Fibroblast of lung (primary cell): ENCODE data around the gene FAM13A. TPM values are rescaled to one million over a fixed set of nuclear protein-coding genes. Genes with fewer than 3 reads are reported as not detected.

Experiments
- DNase-seq, 2 donors: peaks; one replicate each; pipeline versions ENCODE4 v3.0.0 to v3.0.0-alpha.2; 2010; ENCODE audit warnings: low read depth in 2 of 2
- H2AFZ ChIP-seq: 2 replicates; pipeline ENCODE4 v1.5.1; 2012; ENCODE audit warnings: low read length, control low read depth, inconsistent platforms
- H3K27ac ChIP-seq: 2 replicates; pipeline ENCODE4 v1.5.1; 2011; ENCODE audit warnings: low read length, control low read depth; ENCODE audit not compliant: insufficient read depth
- H3K27me3 ChIP-seq: 2 replicates; pipeline ENCODE4 v1.5.1; 2011; ENCODE audit warnings: mild to moderate bottlenecking, low read length; ENCODE audit not compliant: control insufficient read depth, insufficient read depth
- H3K36me3 ChIP-seq: 2 replicates; pipeline ENCODE4 v1.5.1; 2011; ENCODE audit warnings: low read length; ENCODE audit not compliant: control insufficient read depth, insufficient read depth
- H3K4me1 ChIP-seq: 2 replicates; pipeline ENCODE4 v1.5.1; 2011; ENCODE audit warnings: low read length; ENCODE audit not compliant: control insufficient read depth, insufficient read depth; ENCODE audit errors: extremely low read depth
- H3K4me2 ChIP-seq: 2 replicates; pipeline ENCODE4 v1.5.1; 2011; ENCODE audit warnings: low read length, control low read depth; ENCODE audit not compliant: insufficient read depth; ENCODE audit errors: extremely low read depth
- H3K4me3 ChIP-seq, 4 experiments: fragments of 200-600 bp in 1 of 4; sonication (generic) in 1 of 4; replicated peaks in 1 of 4; 2 replicates each; pipeline ENCODE4 v1.5.1; 2011 to 2016; ENCODE audit warnings: low read length in 4 of 4, low read depth in 3 of 4, mild to moderate bottlenecking in 3 of 4, control low read depth in 2 of 4, inconsistent platforms in 1 of 4, mixed read lengths in 1 of 4; ENCODE audit not compliant: insufficient read depth in 1 of 4; ENCODE audit errors: control extremely low read depth in 1 of 4
- H3K79me2 ChIP-seq: 2 replicates; pipeline ENCODE4 v1.5.1; 2012; ENCODE audit warnings: mild to moderate bottlenecking, low read length, inconsistent platforms; ENCODE audit not compliant: control insufficient read depth, insufficient read depth
- H3K9ac ChIP-seq: 2 replicates; pipeline ENCODE4 v1.5.1; 2011; ENCODE audit warnings: mild to moderate bottlenecking, low read length, control low read depth; ENCODE audit not compliant: insufficient read depth
- H3K9me3 ChIP-seq: 2 replicates; pipeline ENCODE4 v1.5.1; 2012; ENCODE audit warnings: low read depth, low read length; ENCODE audit not compliant: control insufficient read depth, insufficient read depth
- H4K20me1 ChIP-seq: 2 replicates; pipeline ENCODE4 v1.5.1; 2011; ENCODE audit warnings: low read length; ENCODE audit not compliant: control insufficient read depth, insufficient read depth; ENCODE audit errors: extremely low read depth
- EZH2 ChIP-seq: IDR thresholded peaks from 2 replicates; pipeline ENCODE4 v1.5.1; 2012; ENCODE audit warnings: low read length, control low read depth, mild to moderate bottlenecking; ENCODE audit errors: missing control alignments
- polyA plus RNA-seq, 2 donors: library from polyadenylated mRNA; depleted of rRNA in 1 of 2; stranded (reverse) in 1 of 2; unstranded in 1 of 2; fragments of >200 nt; gene quantifications; 2 replicates each; pipeline ENCODE4 v1.2.1, GENCODE V29; 2011 to 2012; ENCODE audit warnings: missing spikeins in 1 of 2
- total RNA-seq: library from RNA; depleted of rRNA; stranded (reverse); fragments of >200 nt; gene quantifications from 2 replicates; pipeline ENCODE4 v1.2.1, GENCODE V29; 2014
- TF ChIP-seq, protein P1 (sequence below), 2 donors: IDR thresholded peaks in 1 of 2; conservative IDR thresholded peaks in 1 of 2; 1 replicate in 1 of 2; 2 replicates in 1 of 2; pipeline ENCODE4 v1.5.1; 2011 to 2012; ENCODE audit warnings: low read length in 2 of 2, control low read depth in 1 of 2, inconsistent platforms in 1 of 2, low read depth in 1 of 2, mild to moderate bottlenecking in 1 of 2

FAM13A gene
- total and polyA plus RNA-seq, 2 donors (not counting 1 experiment from before 2014, with no cell fraction given), result 14.3 to 23.9 TPM

DNA sequence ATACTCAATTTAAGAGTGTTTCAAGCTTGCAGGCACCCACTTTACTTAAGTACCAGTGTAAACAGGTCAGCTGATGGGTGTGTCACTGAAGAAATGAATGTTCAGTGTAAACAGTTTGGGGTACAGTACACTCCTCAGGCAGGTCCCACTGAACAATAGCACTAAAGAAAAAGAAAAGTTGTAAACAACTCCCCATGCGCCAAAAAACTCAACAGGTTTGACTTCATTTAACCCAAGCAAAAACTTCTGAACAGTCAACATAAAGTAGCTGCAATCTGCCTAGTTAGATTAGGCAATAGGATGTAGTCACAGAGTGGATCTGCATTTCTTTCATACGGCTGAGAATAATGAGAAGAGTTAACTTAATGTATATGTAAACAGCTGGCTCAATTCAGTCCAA lies 93.2 kb downstream of the FAM13A start:
- no peak for TF ChIP-seq EZH2
- TF ChIP-seq, protein P1, sequence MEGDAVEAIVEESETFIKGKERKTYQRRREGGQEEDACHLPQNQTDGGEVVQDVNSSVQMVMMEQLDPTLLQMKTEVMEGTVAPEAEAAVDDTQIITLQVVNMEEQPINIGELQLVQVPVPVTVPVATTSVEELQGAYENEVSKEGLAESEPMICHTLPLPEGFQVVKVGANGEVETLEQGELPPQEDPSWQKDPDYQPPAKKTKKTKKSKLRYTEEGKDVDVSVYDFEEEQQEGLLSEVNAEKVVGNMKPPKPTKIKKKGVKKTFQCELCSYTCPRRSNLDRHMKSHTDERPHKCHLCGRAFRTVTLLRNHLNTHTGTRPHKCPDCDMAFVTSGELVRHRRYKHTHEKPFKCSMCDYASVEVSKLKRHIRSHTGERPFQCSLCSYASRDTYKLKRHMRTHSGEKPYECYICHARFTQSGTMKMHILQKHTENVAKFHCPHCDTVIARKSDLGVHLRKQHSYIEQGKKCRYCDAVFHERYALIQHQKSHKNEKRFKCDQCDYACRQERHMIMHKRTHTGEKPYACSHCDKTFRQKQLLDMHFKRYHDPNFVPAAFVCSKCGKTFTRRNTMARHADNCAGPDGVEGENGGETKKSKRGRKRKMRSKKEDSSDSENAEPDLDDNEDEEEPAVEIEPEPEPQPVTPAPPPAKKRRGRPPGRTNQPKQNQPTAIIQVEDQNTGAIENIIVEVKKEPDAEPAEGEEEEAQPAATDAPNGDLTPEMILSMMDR (conservative IDR thresholded peaks at IDR 0.05 in 1 of 2, IDR thresholded peaks at IDR 0.05 in 1 of 2; ENCODE audit: low read depth in 1 of 2, low read length in 2 of 2), result no peak
- Histone ChIP-seq H2AFZ (no peak overlapping the region), H3K4me1 (no peaks in the 10 kb centered on the region), H3K4me2 (no peak overlapping the region), H4K20me1 (no peaks in the 10 kb centered on the region), H3K9ac (no peak overlapping the region), H3K4me3 (no peak overlapping the region), H3K36me3 (no peaks in the 10 kb centered on the region), H3K9me3 (no peaks in the 10 kb centered on the region), H3K27me3 (no peaks in the 10 kb centered on the region), H3K79me2 (no peaks in the 10 kb centered on the region), H3K27ac (peak overlapping the region; percentile 7)
- DNase-seq, result peak; percentile 18 to 79

DNA sequence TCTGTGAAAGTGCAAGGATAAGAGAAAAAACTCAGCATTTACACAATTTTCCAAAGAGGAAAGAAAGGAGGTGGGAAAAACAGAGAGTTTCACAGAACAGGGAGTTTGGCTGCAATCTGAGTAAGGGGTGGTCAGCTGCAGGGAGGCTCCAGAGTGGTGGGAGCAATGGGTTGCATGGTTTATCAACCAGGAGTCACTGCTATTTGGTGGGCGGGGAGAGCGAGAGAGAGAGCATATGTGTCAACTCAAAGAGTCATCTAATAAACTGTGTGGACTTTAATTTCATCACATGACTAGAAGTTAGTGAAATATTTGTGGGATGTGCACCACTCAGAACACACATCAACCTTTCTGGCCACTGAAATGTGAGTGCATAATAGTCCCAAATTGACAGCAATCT lies 94.6 kb downstream of the FAM13A start:
- H3K4me1 ChIP-seq, result no peaks in the 10 kb centered on the region
- H3K4me2 ChIP-seq, result no peak overlapping the region
- H3K9me3 ChIP-seq, result no peaks in the 10 kb centered on the region
- TF ChIP-seq, protein P1 (conservative IDR thresholded peaks at IDR 0.05 in 1 of 2, IDR thresholded peaks at IDR 0.05 in 1 of 2; ENCODE audit: low read depth in 1 of 2, low read length in 2 of 2), result no peak
- no peak for TF ChIP-seq EZH2
- no peaks in the 10 kb centered on the region for H3K36me3 ChIP-seq
- H3K79me2 ChIP-seq, result no peaks in the 10 kb centered on the region
- H3K4me3 ChIP-seq, result no peak overlapping the region
- H3K27ac ChIP-seq, result no peak overlapping the region
- no peaks in the 10 kb centered on the region for H3K27me3 ChIP-seq
- DNase-seq, result peak in 1 of 2 donors; percentile 21
- H2AFZ ChIP-seq, result no peak overlapping the region
- H4K20me1 ChIP-seq, result no peaks in the 10 kb centered on the region
- H3K9ac ChIP-seq, result no peak overlapping the region

DNA sequence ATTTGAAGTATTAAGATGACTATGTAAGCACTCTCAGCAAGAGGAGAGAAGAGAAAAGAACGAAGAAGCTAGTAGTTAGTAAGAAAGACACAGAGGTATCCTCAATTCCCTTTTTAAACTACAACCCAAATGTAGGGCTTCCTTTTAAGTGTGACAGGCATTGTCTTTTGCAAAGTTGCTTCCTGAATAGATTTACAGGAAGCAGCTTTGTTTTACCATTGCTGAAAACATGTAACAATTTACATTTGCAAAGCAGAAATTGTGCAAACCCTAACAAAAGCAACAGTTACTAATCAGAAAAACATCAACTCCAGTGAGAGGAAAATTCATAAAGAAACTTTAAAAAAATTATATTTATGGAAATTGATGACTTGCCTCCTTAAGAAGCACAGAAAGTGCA lies 96.4 kb downstream of the FAM13A start:
- Histone ChIP-seq H2AFZ (no peak overlapping the region), H3K27ac (no peak overlapping the region), H3K4me2 (no peak overlapping the region), H3K4me1 (no peaks in the 10 kb centered on the region), H3K27me3 (no peaks in the 10 kb centered on the region), H3K36me3 (no peaks in the 10 kb centered on the region), H3K9ac (no peak overlapping the region), H3K9me3 (no peaks in the 10 kb centered on the region), H4K20me1 (no peaks in the 10 kb centered on the region), H3K79me2 (no peaks in the 10 kb centered on the region), H3K4me3 (no peak overlapping the region)
- no peak for DNase-seq
- no peak for TF ChIP-seq EZH2
- TF ChIP-seq, protein P1 (conservative IDR thresholded peaks at IDR 0.05 in 1 of 2, IDR thresholded peaks at IDR 0.05 in 1 of 2; ENCODE audit: low read depth in 1 of 2, low read length in 2 of 2), result no peak
